PC-9 (cell line): ENCODE data around the gene COL16A1.

Experiments
- EZH2 ChIP-seq: fragments of 200-600 bp; sonication (generic); IDR thresholded peaks from 2 replicates; pipeline ENCODE4 v1.8.0; 2017; ENCODE audit warnings: antibody characterized with exemption, low read depth
- TF ChIP-seq, protein P1 (sequence below): fragments of 200-600 bp; sonication (generic); conservative IDR thresholded peaks from 2 replicates; pipeline ENCODE4 v1.6.1; 2017; ENCODE audit warnings: mixed run types, antibody characterized with exemption, mild to moderate bottlenecking, moderate library complexity

DNA sequence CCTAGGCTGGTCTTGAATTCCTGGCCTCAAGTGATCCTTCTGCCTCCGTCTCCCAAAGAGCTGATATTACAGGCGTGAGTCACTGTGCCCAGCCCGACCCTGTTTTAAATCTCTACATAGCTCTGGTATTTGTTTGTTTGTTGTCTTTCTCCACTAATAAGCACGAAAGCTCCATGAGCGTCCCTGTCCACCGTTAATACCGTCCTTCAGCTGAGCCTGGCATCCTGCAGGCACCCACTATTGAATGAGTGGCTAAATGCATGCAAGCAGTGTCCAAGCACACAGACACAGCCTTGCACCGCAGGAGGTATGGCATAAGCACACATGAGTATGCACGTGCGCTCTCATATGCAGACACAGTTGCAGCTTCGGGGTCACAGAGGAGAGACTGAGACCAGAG is 4.5 kb upstream of the COL16A1 start:
- TF ChIP-seq, protein P1, sequence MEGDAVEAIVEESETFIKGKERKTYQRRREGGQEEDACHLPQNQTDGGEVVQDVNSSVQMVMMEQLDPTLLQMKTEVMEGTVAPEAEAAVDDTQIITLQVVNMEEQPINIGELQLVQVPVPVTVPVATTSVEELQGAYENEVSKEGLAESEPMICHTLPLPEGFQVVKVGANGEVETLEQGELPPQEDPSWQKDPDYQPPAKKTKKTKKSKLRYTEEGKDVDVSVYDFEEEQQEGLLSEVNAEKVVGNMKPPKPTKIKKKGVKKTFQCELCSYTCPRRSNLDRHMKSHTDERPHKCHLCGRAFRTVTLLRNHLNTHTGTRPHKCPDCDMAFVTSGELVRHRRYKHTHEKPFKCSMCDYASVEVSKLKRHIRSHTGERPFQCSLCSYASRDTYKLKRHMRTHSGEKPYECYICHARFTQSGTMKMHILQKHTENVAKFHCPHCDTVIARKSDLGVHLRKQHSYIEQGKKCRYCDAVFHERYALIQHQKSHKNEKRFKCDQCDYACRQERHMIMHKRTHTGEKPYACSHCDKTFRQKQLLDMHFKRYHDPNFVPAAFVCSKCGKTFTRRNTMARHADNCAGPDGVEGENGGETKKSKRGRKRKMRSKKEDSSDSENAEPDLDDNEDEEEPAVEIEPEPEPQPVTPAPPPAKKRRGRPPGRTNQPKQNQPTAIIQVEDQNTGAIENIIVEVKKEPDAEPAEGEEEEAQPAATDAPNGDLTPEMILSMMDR: no peak
- TF ChIP-seq EZH2: no peak
